HCT116 (cell line): ENCODE results near the gene CCDC63. TPM values are rescaled to one million over a fixed set of nuclear protein-coding genes. Genes with fewer than 3 reads are reported as not detected.

Experiments
- ATAC-seq: fragments of 200-7000 bp; cut with Tn5 transposase; 2 replicates; pipeline ENCODE4 v1.9.1; 2020; ENCODE audit warnings: mild to moderate bottlenecking, moderate library complexity
- BruUV-seq: library from RNA; stranded (reverse); fragments of 400-500 nt; replicated peaks from 2 replicates; lab custom pipeline; 2021; lab: Mats Ljungman, UMichigan
- CTCF ChIA-PET: fragments of 300-600 bp; sonication (Branson Sonifier 250); formaldehyde crosslinking; loops from one replicate; lab custom pipeline; 2021; ENCODE audit warnings: antibody characterized with exemption; lab: Charles Lee
- POLR2A ChIA-PET: fragments of 300-600, 350-600 bp; sonication (Branson Sonifier 250); formaldehyde crosslinking; loops from one replicate; lab custom pipeline; 2021; ENCODE audit warnings: antibody characterized with exemption; lab: Charles Lee
- RAD21 ChIA-PET, 2 experiments: fragments of 300-600 bp; sonication (Branson Sonifier 250); formaldehyde crosslinking; loops; one replicate each; lab custom pipeline; 2023; ENCODE audit warnings: low total read pairs in 2 of 2; ENCODE audit not compliant: uncharacterized antibody in 2 of 2, unreplicated experiment in 2 of 2, low non-redundant PET in 1 of 2; lab: Charles Lee
- DNase-seq: peaks from one replicate; pipeline ENCODE4 v3.0.0-alpha.2; 2010; ENCODE audit warnings: low read depth, low spot score
- H2AFZ ChIP-seq: fragments of 200-600 bp; shearing (Covaris generic), sonication (generic); 2 replicates; pipeline ENCODE4 v1.6.1; 2017; ENCODE audit warnings: low read depth, mixed run types, mixed read lengths, antibody characterized with exemption, low read length; ENCODE audit not compliant: poor library complexity, severe bottlenecking
- H3K27ac ChIP-seq: 2 replicates; pipeline ENCODE4 v1.5.1; 2012; ENCODE audit warnings: low read depth, low read length
- H3K27me3 ChIP-seq: fragments of 200-600 bp; sonication (generic); 2 replicates; pipeline ENCODE4 v1.6.1; 2016; ENCODE audit warnings: mixed run types, low read length, mixed read lengths; ENCODE audit not compliant: insufficient read depth
- H3K36me3 ChIP-seq, 2 experiments: fragments of 200-500 bp in 1 of 2; fragments of 200-600 bp in 1 of 2; sonication (Bioruptor generic) in 1 of 2; sonication (generic) in 1 of 2; 2 replicates each; pipeline versions ENCODE4 v1.5.1 to v1.6.1; 2014 to 2016; ENCODE audit warnings: low read length in 2 of 2, inconsistent platforms in 1 of 2, mixed read lengths in 1 of 2, mixed run types in 1 of 2; ENCODE audit not compliant: insufficient read depth in 2 of 2, control insufficient read depth in 1 of 2
- H3K4me1 ChIP-seq, 2 experiments: fragments of 200-600 bp in 1 of 2; sonication (generic) in 1 of 2; 2 replicates each; pipeline versions ENCODE4 v1.5.1 to v1.6.1; 2012 to 2017; ENCODE audit warnings: low read length in 2 of 2, inconsistent platforms in 1 of 2, mild to moderate bottlenecking in 1 of 2, mixed read lengths in 1 of 2, mixed run types in 1 of 2, moderate library complexity in 1 of 2; ENCODE audit not compliant: insufficient read depth in 2 of 2, control insufficient read depth in 1 of 2
- H3K4me2 ChIP-seq: fragments of 200-600 bp; sonication (generic); 2 replicates; pipeline ENCODE4 v1.6.1; 2017; ENCODE audit warnings: mixed run types, low read length, mixed read lengths
- H3K4me3 ChIP-seq, 2 experiments: fragments of 200-600 bp in 1 of 2; sonication (generic) in 1 of 2; replicated peaks in 1 of 2; 2 replicates each; pipeline ENCODE4 v1.5.1; 2011 to 2016; ENCODE audit warnings: low read length in 2 of 2, control low read depth in 1 of 2, low read depth in 1 of 2, mild to moderate bottlenecking in 1 of 2, mixed read lengths in 1 of 2, mixed run types in 1 of 2
- H3K79me2 ChIP-seq: fragments of 200-600 bp; sonication (generic); 2 replicates; pipeline ENCODE4 v1.6.1; 2017; ENCODE audit warnings: mild to moderate bottlenecking, mixed run types, low read length, moderate library complexity, mixed read lengths; ENCODE audit not compliant: insufficient read depth
- H3K9ac ChIP-seq: fragments of 200-600 bp; sonication (generic); 2 replicates; pipeline ENCODE4 v1.6.1; 2016; ENCODE audit warnings: low read length, mixed read lengths
- H3K9me2 ChIP-seq: fragments of 200-600 bp; sonication (generic), shearing (Covaris generic); 2 replicates; pipeline ENCODE4 v1.6.1; 2017; ENCODE audit warnings: mixed run types, mild to moderate bottlenecking, moderate library complexity; ENCODE audit not compliant: insufficient read depth
- H3K9me3 ChIP-seq, 2 experiments: fragments of 200-500 bp in 1 of 2; fragments of 200-600 bp in 1 of 2; sonication (Bioruptor generic) in 1 of 2; sonication (generic) in 1 of 2; 2 replicates each; pipeline ENCODE4 v1.6.1; 2014 to 2017; ENCODE audit warnings: low read length in 2 of 2, mixed read lengths in 2 of 2, inconsistent platforms in 1 of 2, low read depth in 1 of 2, mild to moderate bottlenecking in 1 of 2, mixed run types in 1 of 2, moderate library complexity in 1 of 2; ENCODE audit not compliant: control insufficient read depth in 1 of 2, insufficient read depth in 1 of 2
- H4K20me1 ChIP-seq: fragments of 200-600 bp; sonication (generic), shearing (Covaris generic); 2 replicates; pipeline ENCODE4 v1.6.1; 2017; ENCODE audit warnings: mixed run types, mild to moderate bottlenecking, moderate library complexity; ENCODE audit not compliant: insufficient read depth
- ATF3 ChIP-seq: IDR thresholded peaks from 2 replicates; pipeline ENCODE4 v1.6.1; 2012
- CTCF ChIP-seq, 3 experiments: fragments of 200-600 bp in 1 of 3; sonication (generic) in 1 of 3; IDR thresholded peaks in 2 of 3; conservative IDR thresholded peaks in 1 of 3; 2 replicates each; pipeline ENCODE4 v1.5.1; 2012 to 2017; ENCODE audit warnings: low read depth in 2 of 3, low read length in 2 of 3, antibody characterized with exemption in 1 of 3, borderline replicate concordance in 1 of 3, control low read depth in 1 of 3, mild to moderate bottlenecking in 1 of 3, mixed read lengths in 1 of 3, mixed run types in 1 of 3, moderate library complexity in 1 of 3; ENCODE audit not compliant: insufficient read depth in 1 of 3
- ELF1 ChIP-seq: IDR thresholded peaks from 2 replicates; pipeline ENCODE4 v1.6.1; 2012; ENCODE audit warnings: low read depth, borderline replicate concordance
- FOSL1 ChIP-seq: IDR thresholded peaks from 2 replicates; pipeline ENCODE4 v1.6.1; 2012; ENCODE audit warnings: low read depth
- MAX ChIP-seq: IDR thresholded peaks from 2 replicates; pipeline ENCODE4 v1.6.1; 2012
- POLR2A ChIP-seq: IDR thresholded peaks from 2 replicates; pipeline ENCODE4 v1.7.0; 2011; ENCODE audit warnings: borderline replicate concordance; ENCODE audit not compliant: insufficient read depth, insufficient read length; ENCODE audit errors: extremely low read depth
- RAD21 ChIP-seq: IDR thresholded peaks from 2 replicates; pipeline ENCODE4 v1.6.1; 2012; ENCODE audit warnings: low read depth, mild to moderate bottlenecking
- SP1 ChIP-seq: IDR thresholded peaks from 2 replicates; pipeline ENCODE4 v1.6.1; 2012; ENCODE audit warnings: low read depth
- YY1 ChIP-seq: IDR thresholded peaks from 2 replicates; pipeline ENCODE4 v1.6.1; 2011; ENCODE audit warnings: low read length, low read depth, moderate library complexity, mild to moderate bottlenecking; ENCODE audit not compliant: insufficient replicate concordance; ENCODE audit errors: extremely low read depth
- intact Hi-C: fragments of 100-400 bp; cut with micrococcal nuclease; formaldehyde crosslinking; loops from 2 replicates; pipeline ENCODE4 v1.10.0; 2022
- total RNA-seq: library from RNA; stranded (reverse); gene quantifications from one replicate; pipeline ENCODE4 v1.2.1, GENCODE V29; 2021; ENCODE audit not compliant: unreplicated experiment

The CCDC63 gene
- total RNA-seq, 1 experiment from 2014 or later, result 0.47 TPM

- no peak for DNase-seq
- Histone ChIP-seq H3K4me1 (peaks cover 4 to 16% of the 10 kb centered on the region in 2 experiments; a peak in 3 of 4 replicates), H2AFZ (no peak overlapping the region), H3K9ac (no peak overlapping the region), H3K79me2 (no peaks in the 10 kb centered on the region), H3K4me2 (no peak overlapping the region), H3K27ac (no peak overlapping the region), H3K36me3 (no peaks in the 10 kb centered on the region), H3K4me3 (no peak overlapping the region), H3K9me2 (no peaks in the 10 kb centered on the region), H3K27me3 (no peaks in the 10 kb centered on the region), H3K9me3 (no peaks in the 10 kb centered on the region), H4K20me1 (no peaks in the 10 kb centered on the region)
- no peak for ATAC-seq
- intact Hi-C loops, result no loop called here
- POLR2A ChIA-PET, result no interaction called here
- RAD21 ChIA-PET, result no interaction called here
- CTCF ChIA-PET, result no interaction called here
- TF ChIP-seq SP1, result no peak
- BruUV-seq, result no TSS peak
Measured at GRCh38 chr12:110849221-110849620, 2.4 kb downstream of the CCDC63 start.

GRCh38 chr12:110849748-110850403, 3.1 kb downstream of the CCDC63 start:
- Histone ChIP-seq H3K4me1 (peaks cover 4 to 15% of the 10 kb centered on the region in 2 experiments; a peak in 3 of 4 replicates), H4K20me1 (no peaks in the 10 kb centered on the region), H3K9me2 (no peaks in the 10 kb centered on the region), H3K79me2 (no peaks in the 10 kb centered on the region), H3K9ac (no peak overlapping the region), H3K4me3 (no peak overlapping the region), H3K27me3 (no peaks in the 10 kb centered on the region), H3K4me2 (no peak overlapping the region), H3K9me3 (no peaks in the 10 kb centered on the region), H3K36me3 (no peaks in the 10 kb centered on the region), H3K27ac (no peak overlapping the region), H2AFZ (no peak overlapping the region)
- POLR2A ChIA-PET, result no interaction called here
- ATAC-seq, result no peak
- intact Hi-C loops, result no loop called here
- BruUV-seq, result no TSS peak
- CTCF ChIA-PET, result no interaction called here
- RAD21 ChIA-PET, result no interaction called here
- TF ChIP-seq POLR2A (no peak), MAX (no peak), FOSL1 (no peak), CTCF (IDR thresholded peaks at IDR 0.05 in 2 of 3, conservative IDR thresholded peaks at IDR 0.05 in 1 of 3; ENCODE audit: borderline replicate concordance in 1 of 3, insufficient read depth in 1 of 3, low read depth in 2 of 3, low read length in 2 of 3) (no peak), RAD21 (no peak), YY1 (no peak), ATF3 (no peak), ELF1 (no peak)
- DNase-seq, result no peak
